Neural cell (in vitro differentiated cells): ENCODE data around the gene MAP2K1. TPM values are rescaled to one million over a fixed set of nuclear protein-coding genes. Genes with fewer than 3 reads are reported as not detected.

Experiments
- H2AFZ ChIP-seq: fragments of 200-600, 300-800 bp; sonication (generic), shearing (Covaris generic); 2 replicates; pipeline ENCODE4 v1.6.0; 2014; ENCODE audit warnings: low read depth, mild to moderate bottlenecking, antibody characterized with exemption, low read length, moderate library complexity
- H3F3A ChIP-seq: fragments of 200-600 bp; shearing (Covaris generic); 2 replicates; pipeline ENCODE4 v1.6.1; 2016; ENCODE audit warnings: mild to moderate bottlenecking, moderate library complexity, mixed read lengths, antibody characterized with exemption, low read length; ENCODE audit not compliant: insufficient read depth, poor library complexity, severe bottlenecking
- H3K27ac ChIP-seq: fragments of 200-600, 300-800 bp; sonication (generic), shearing (Covaris generic); 2 replicates; pipeline ENCODE4 v1.5.1; 2014; ENCODE audit warnings: mild to moderate bottlenecking, low read length, moderate library complexity
- H3K27me3 ChIP-seq: fragments of 300-800, 200-600 bp; sonication (generic), shearing (Covaris generic); 2 replicates; pipeline ENCODE4 v1.6.0; 2014; ENCODE audit warnings: mild to moderate bottlenecking, low read depth, low read length, moderate library complexity; ENCODE audit not compliant: insufficient read depth
- H3K36me3 ChIP-seq: fragments of 300-800, 200-600 bp; sonication (generic), shearing (Covaris generic); 2 replicates; pipeline ENCODE4 v1.5.1; 2014; ENCODE audit warnings: mild to moderate bottlenecking, antibody characterized with exemption, low read length, moderate library complexity; ENCODE audit not compliant: insufficient read depth
- H3K4me2 ChIP-seq: fragments of 300-800, 200-600 bp; sonication (generic), shearing (Covaris generic); 2 replicates; pipeline ENCODE4 v1.6.0; 2014; ENCODE audit warnings: mild to moderate bottlenecking, low read length
- H3K4me3 ChIP-seq: fragments of 300-800, 200-600 bp; sonication (generic), shearing (Covaris generic); 2 replicates; pipeline ENCODE4 v1.5.1; 2014; ENCODE audit warnings: mild to moderate bottlenecking, low read length, moderate library complexity
- H3K79me2 ChIP-seq: fragments of 200-600 bp; shearing (Covaris generic); replicated peaks from 2 replicates; pipeline ENCODE4 v1.6.0; 2014; ENCODE audit warnings: mild to moderate bottlenecking, low read length, moderate library complexity; ENCODE audit not compliant: insufficient read depth
- H3K9ac ChIP-seq: fragments of 300-800, 200-600 bp; sonication (generic), shearing (Covaris generic); 2 replicates; pipeline ENCODE4 v1.6.1; 2016; ENCODE audit warnings: mild to moderate bottlenecking, low read length, mixed read lengths
- H3K9me2 ChIP-seq: fragments of 200-600 bp; shearing (Covaris generic); 2 replicates; pipeline ENCODE4 v1.6.1; 2016; ENCODE audit warnings: mild to moderate bottlenecking, low read length, mixed read lengths; ENCODE audit not compliant: insufficient read depth
- H3K9me3 ChIP-seq: fragments of 200-600, 300-800 bp; sonication (generic), shearing (Covaris generic); 2 replicates; pipeline ENCODE4 v1.6.1; 2016; ENCODE audit warnings: mild to moderate bottlenecking, mixed run types, low read length, moderate library complexity, mixed read lengths
- H4K20me1 ChIP-seq: fragments of 200-600 bp; shearing (Covaris generic); 2 replicates; pipeline ENCODE4 v1.6.1; 2016; ENCODE audit warnings: mild to moderate bottlenecking, mixed run types; ENCODE audit not compliant: insufficient read depth
- EP300 ChIP-seq: fragments of 450-650 bp; conservative IDR thresholded peaks from 2 replicates; pipeline ENCODE4 v1.6.1; 2014; ENCODE audit warnings: antibody characterized with exemption, mild to moderate bottlenecking, moderate library complexity; ENCODE audit not compliant: poor library complexity, severe bottlenecking
- EZH2 ChIP-seq: fragments of 200-600, 300-800 bp; shearing (Covaris generic), sonication (generic); IDR thresholded peaks from 2 replicates; pipeline ENCODE4 v1.6.1; 2014; ENCODE audit warnings: antibody characterized with exemption, low read length, borderline replicate concordance, mild to moderate bottlenecking; ENCODE audit not compliant: insufficient read depth, poor library complexity, severe bottlenecking
- MXI1 ChIP-seq: fragments of 450-650 bp; conservative IDR thresholded peaks from 2 replicates; pipeline ENCODE4 v1.6.1; 2014; ENCODE audit warnings: antibody characterized with exemption, mild to moderate bottlenecking; ENCODE audit not compliant: poor library complexity, severe bottlenecking
- POLR2AphosphoS5 ChIP-seq: IDR thresholded peaks from 2 replicates; pipeline ENCODE4 v1.6.1; 2012
- RAD21 ChIP-seq: fragments of 450-650 bp; conservative IDR thresholded peaks from 2 replicates; pipeline ENCODE4 v1.6.1; 2014; ENCODE audit warnings: antibody characterized with exemption, mild to moderate bottlenecking, moderate library complexity
- SMC3 ChIP-seq: fragments of 450-650 bp; conservative IDR thresholded peaks from 2 replicates; pipeline ENCODE4 v1.6.1; 2014; ENCODE audit warnings: antibody characterized with exemption, mild to moderate bottlenecking, moderate library complexity; ENCODE audit not compliant: poor library complexity
- TAF1 ChIP-seq: IDR thresholded peaks from 2 replicates; pipeline ENCODE4 v1.6.1; 2012; ENCODE audit warnings: low read depth
- polyA plus RNA-seq: library from polyadenylated mRNA; depleted of rRNA; stranded (reverse); fragments of >200 nt; gene quantifications from 2 replicates; pipeline ENCODE4 v1.2.3, GENCODE V29; 2014
- TF ChIP-seq, protein P1 (sequence below): IDR thresholded peaks from 2 replicates; pipeline ENCODE4 v1.6.1; 2012; ENCODE audit warnings: borderline replicate concordance
- TF ChIP-seq, protein P2 (sequence below): fragments of 450-650 bp; IDR thresholded peaks from 2 replicates; pipeline ENCODE4 v1.5.1; 2014; ENCODE audit warnings: antibody characterized with exemption, mild to moderate bottlenecking, moderate library complexity; ENCODE audit not compliant: poor library complexity, severe bottlenecking

The MAP2K1 gene
- polyA plus RNA-seq, 1 donor from 2014 or later: 24.7 TPM

DNA sequence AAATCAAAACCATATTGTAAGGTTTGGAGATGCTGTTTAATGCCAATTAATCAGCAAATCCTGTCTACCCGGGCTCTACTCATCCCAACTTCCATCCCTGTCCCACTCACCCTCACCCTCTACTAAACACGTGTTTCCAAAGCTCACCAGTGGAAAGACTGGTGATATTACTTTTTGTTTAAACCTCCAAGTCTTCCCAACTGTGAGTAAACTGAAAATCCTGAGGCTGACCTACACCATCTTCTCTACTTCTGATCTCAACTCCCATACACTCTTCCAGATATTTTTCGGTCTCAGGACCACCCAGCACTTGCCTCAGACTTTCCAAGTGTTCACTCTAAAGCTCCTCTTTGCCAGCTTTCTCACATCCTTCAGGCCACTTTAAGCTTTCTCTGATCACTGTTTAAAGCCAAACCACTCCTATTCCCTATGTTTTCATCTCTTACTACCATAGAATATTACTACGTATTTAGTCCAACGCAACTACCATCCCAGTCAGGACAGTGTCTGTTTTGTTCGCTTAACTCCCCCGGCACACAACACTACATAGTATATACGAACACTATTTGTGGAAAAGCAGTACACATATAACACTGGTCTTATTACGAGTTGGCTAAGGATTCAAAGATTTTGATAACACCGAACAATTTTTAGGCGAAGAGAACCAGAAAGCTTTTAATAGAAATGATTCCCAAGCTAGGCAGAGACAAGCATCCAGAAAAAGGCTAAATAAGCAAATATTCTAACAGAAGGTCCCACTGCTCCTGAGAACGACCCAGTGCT lies 117.3 kb downstream of the MAP2K1 start:
- Histone ChIP-seq H3K27me3 (no peaks in the 10 kb centered on the region), H3K36me3 (peaks cover 6% of the 10 kb centered on the region), H2AFZ (peak overlapping the region; percentile 96)

DNA sequence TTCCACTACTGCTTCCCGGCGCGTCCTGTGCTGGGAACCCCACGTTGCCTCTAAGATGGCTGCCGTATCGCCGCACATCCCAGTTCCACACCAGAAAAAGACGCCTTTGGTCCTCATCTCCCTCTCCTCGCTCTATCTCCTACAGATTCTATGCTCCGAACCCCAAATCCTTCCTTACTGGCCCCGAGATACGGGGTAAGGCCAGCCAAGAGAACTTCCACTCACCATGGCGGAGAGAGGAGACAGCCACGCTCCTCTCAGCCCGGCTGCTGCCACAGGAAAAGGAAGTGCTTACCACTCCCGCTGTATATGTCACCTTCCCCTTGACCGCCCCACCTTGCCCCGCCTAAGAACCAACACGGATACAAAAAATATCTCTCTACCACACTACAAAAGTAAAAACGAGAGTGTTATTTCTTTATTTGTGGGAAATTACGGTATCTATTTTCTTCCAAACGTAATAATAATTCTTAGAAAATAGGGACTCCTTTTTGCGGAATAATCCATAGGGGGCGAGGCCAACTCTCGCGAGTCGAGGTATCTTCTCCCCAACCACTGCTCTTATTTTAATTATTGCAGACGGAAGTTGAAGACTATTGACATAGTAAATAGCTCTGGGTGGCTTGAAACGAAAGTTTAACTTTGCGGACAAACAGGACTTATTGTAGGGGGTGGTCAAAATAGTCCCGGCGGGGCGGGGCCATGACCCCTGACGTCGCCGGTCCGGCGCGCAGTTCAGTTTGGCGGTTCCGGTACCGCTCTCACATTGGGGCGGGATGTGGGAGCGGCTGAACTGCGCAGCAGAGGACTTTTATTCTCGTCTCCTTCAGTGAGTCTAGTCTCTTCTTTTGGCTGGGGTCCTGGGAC lies 118.1 kb downstream of the MAP2K1 start, which contains the start of the genes RPL4 and ZWILCH:
RPL4 (minus strand) TSS at position 293 of the 867 bp plus-strand sequence; CDS start at position 228, 65 bp downstream.
ZWILCH (plus strand) TSS at position 764 of the 867 bp plus-strand sequence; CDS start at position 777, 13 bp downstream.
- peak within 1 kb of the TSS; percentile 84 for H3K9ac ChIP-seq
- H3K79me2 ChIP-seq: peaks cover 42% of the 10 kb centered on the region
- no peaks in the 10 kb centered on the region for H3K9me2 ChIP-seq
- H3K4me2 ChIP-seq: peak within 1 kb of the TSS; percentile 99
- H4K20me1 ChIP-seq: no peaks in the 10 kb centered on the region
- peak within 1 kb of the TSS; percentile 83 for H3K4me3 ChIP-seq
- peaks cover 6% of the 10 kb centered on the region for H3K36me3 ChIP-seq
- H2AFZ ChIP-seq: peak within 1 kb of the TSS; percentile 96
- no peaks in the 10 kb centered on the region for H3F3A ChIP-seq
- H3K27ac ChIP-seq: peak within 1 kb of the TSS; percentile 83
- H3K27me3 ChIP-seq: no peaks in the 10 kb centered on the region
- no peaks in the 10 kb centered on the region for H3K9me3 ChIP-seq
- TF ChIP-seq SMC3 (peak; percentile 50), RAD21 (peak; percentile 48), TAF1 (peak; percentile 88), EZH2 (no peak), EP300 (peak; percentile 5), MXI1 (peak; percentile 99), POLR2AphosphoS5 (peak; percentile 99)
- TF ChIP-seq, protein P1, sequence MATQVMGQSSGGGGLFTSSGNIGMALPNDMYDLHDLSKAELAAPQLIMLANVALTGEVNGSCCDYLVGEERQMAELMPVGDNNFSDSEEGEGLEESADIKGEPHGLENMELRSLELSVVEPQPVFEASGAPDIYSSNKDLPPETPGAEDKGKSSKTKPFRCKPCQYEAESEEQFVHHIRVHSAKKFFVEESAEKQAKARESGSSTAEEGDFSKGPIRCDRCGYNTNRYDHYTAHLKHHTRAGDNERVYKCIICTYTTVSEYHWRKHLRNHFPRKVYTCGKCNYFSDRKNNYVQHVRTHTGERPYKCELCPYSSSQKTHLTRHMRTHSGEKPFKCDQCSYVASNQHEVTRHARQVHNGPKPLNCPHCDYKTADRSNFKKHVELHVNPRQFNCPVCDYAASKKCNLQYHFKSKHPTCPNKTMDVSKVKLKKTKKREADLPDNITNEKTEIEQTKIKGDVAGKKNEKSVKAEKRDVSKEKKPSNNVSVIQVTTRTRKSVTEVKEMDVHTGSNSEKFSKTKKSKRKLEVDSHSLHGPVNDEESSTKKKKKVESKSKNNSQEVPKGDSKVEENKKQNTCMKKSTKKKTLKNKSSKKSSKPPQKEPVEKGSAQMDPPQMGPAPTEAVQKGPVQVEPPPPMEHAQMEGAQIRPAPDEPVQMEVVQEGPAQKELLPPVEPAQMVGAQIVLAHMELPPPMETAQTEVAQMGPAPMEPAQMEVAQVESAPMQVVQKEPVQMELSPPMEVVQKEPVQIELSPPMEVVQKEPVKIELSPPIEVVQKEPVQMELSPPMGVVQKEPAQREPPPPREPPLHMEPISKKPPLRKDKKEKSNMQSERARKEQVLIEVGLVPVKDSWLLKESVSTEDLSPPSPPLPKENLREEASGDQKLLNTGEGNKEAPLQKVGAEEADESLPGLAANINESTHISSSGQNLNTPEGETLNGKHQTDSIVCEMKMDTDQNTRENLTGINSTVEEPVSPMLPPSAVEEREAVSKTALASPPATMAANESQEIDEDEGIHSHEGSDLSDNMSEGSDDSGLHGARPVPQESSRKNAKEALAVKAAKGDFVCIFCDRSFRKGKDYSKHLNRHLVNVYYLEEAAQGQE: peak; percentile 73

More for the DNA sequence above, 117.3 kb downstream of the MAP2K1 start:
- Histone ChIP-seq H3F3A (no peaks in the 10 kb centered on the region), H3K4me2 (peak overlapping the region; percentile 99), H3K9ac (peak overlapping the region; percentile 84), H3K9me3 (no peaks in the 10 kb centered on the region), H3K79me2 (peaks cover 42% of the 10 kb centered on the region), H3K9me2 (no peaks in the 10 kb centered on the region), H3K27ac (peak overlapping the region; percentile 83), H4K20me1 (no peaks in the 10 kb centered on the region), H3K4me3 (peak overlapping the region; percentile 83)
- no peak for TF ChIP-seq RAD21
- no peak for TF ChIP-seq SMC3
- TF ChIP-seq, protein P2, sequence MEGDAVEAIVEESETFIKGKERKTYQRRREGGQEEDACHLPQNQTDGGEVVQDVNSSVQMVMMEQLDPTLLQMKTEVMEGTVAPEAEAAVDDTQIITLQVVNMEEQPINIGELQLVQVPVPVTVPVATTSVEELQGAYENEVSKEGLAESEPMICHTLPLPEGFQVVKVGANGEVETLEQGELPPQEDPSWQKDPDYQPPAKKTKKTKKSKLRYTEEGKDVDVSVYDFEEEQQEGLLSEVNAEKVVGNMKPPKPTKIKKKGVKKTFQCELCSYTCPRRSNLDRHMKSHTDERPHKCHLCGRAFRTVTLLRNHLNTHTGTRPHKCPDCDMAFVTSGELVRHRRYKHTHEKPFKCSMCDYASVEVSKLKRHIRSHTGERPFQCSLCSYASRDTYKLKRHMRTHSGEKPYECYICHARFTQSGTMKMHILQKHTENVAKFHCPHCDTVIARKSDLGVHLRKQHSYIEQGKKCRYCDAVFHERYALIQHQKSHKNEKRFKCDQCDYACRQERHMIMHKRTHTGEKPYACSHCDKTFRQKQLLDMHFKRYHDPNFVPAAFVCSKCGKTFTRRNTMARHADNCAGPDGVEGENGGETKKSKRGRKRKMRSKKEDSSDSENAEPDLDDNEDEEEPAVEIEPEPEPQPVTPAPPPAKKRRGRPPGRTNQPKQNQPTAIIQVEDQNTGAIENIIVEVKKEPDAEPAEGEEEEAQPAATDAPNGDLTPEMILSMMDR: no peak
- TF ChIP-seq EP300: no peak
- TF ChIP-seq, protein P1: no peak
- TF ChIP-seq EZH2: no peak
- no peak for TF ChIP-seq MXI1
- TF ChIP-seq POLR2AphosphoS5: no peak
- no peak for TF ChIP-seq TAF1
